IMR-90 (cell line): ENCODE measurements around the gene KRT37. TPM values are rescaled to one million over a fixed set of nuclear protein-coding genes. Genes with fewer than 3 reads are reported as not detected.
A peak's percentile ranks its signal among the peaks of the same experiment; 100 is the strongest.

Experiments used
- ATAC-seq: fragments of 200-7000 bp; cut with Tn5 transposase; 2 replicates; pipeline ENCODE4 v1.9.1; 2020; ENCODE audit warnings: low read depth, mild to moderate bottlenecking, moderate library complexity
- BruUV-seq: library from RNA; stranded (reverse); fragments of 400-500 nt; replicated peaks from 2 replicates; lab custom pipeline; 2021; lab: Mats Ljungman, UMichigan
- CTCF ChIA-PET: fragments of 300-600 bp; formaldehyde crosslinking; extraction: SDS; loops from one replicate; lab custom pipeline; 2021; ENCODE audit warnings: antibody characterized with exemption; lab: Yijun Ruan, JAX
- POLR2A ChIA-PET: fragments of 300-600 bp; sonication (Branson Sonifier 250); formaldehyde crosslinking; loops from one replicate; lab custom pipeline; 2022; ENCODE audit warnings: antibody characterized with exemption; ENCODE audit not compliant: unreplicated experiment; lab: Charles Lee
- DNase-seq: peaks from one replicate; pipeline ENCODE4 v3.0.0; 2013
- H2AFZ ChIP-seq: replicated peaks from 2 replicates; pipeline ENCODE3; 2013; ENCODE audit warnings: low read length, mild to moderate bottlenecking; ENCODE audit not compliant: poor library complexity
- H2AK5ac ChIP-seq: 2 replicates; pipeline ENCODE4 v1.6.1; 2013; ENCODE audit warnings: low read depth, low read length, inconsistent platforms
- H2AK9ac ChIP-seq: replicated peaks from 2 replicates; pipeline ENCODE3; 2013; ENCODE audit warnings: mild to moderate bottlenecking, low read depth, low read length, moderate library complexity; ENCODE audit not compliant: poor library complexity
- H2BK120ac ChIP-seq: 2 replicates; pipeline ENCODE4 v1.6.1; 2013; ENCODE audit warnings: low read depth, low read length, inconsistent platforms
- H2BK15ac ChIP-seq: 3 replicates; pipeline ENCODE4 v1.6.1; 2013; ENCODE audit warnings: low read depth, low read length, inconsistent platforms
- H2BK20ac ChIP-seq: 2 replicates; pipeline ENCODE4 v1.6.1; 2013; ENCODE audit warnings: low read depth, mild to moderate bottlenecking, inconsistent platforms, low read length, moderate library complexity
- H2BK5ac ChIP-seq: 2 replicates; pipeline ENCODE4 v1.6.1; 2013; ENCODE audit warnings: mild to moderate bottlenecking, low read depth, low read length, inconsistent platforms; ENCODE audit not compliant: poor library complexity, severe bottlenecking
- H3K14ac ChIP-seq: replicated peaks from 2 replicates; pipeline ENCODE4 v1.6.1; 2013; ENCODE audit warnings: low read depth, low read length, inconsistent platforms
- H3K18ac ChIP-seq: 2 replicates; pipeline ENCODE4 v1.6.1; 2013; ENCODE audit warnings: low read depth, low read length, control low read depth
- H3K23ac ChIP-seq: 2 replicates; pipeline ENCODE4 v1.6.1; 2013; ENCODE audit warnings: low read depth, low read length, inconsistent platforms
- H3K27ac ChIP-seq: 2 replicates; pipeline ENCODE4 v1.5.1; 2013; ENCODE audit warnings: mild to moderate bottlenecking, control low read depth, low read length; ENCODE audit not compliant: insufficient read depth
- H3K27me3 ChIP-seq: 2 replicates; pipeline ENCODE4 v1.6.1; 2013; ENCODE audit warnings: low read length; ENCODE audit not compliant: control insufficient read depth, insufficient read depth
- H3K36me3 ChIP-seq: 2 replicates; pipeline ENCODE4 v1.6.1; 2013; ENCODE audit warnings: low read length, mixed read lengths; ENCODE audit not compliant: control insufficient read depth, insufficient read depth
- H3K4ac ChIP-seq: 2 replicates; pipeline ENCODE4 v1.6.1; 2013; ENCODE audit warnings: low read depth, low read length, inconsistent platforms
- H3K4me1 ChIP-seq: 2 replicates; pipeline ENCODE4 v1.6.1; 2013; ENCODE audit warnings: low read length, mixed read lengths; ENCODE audit not compliant: control insufficient read depth, insufficient read depth
- H3K4me2 ChIP-seq: 2 replicates; pipeline ENCODE4 v1.6.1; 2013; ENCODE audit warnings: low read depth, mild to moderate bottlenecking, control low read depth, low read length, moderate library complexity
- H3K4me3 ChIP-seq: 2 replicates; pipeline ENCODE4 v1.5.1; 2013; ENCODE audit warnings: low read depth, mild to moderate bottlenecking, control low read depth, low read length, moderate library complexity; ENCODE audit not compliant: insufficient read depth
- H3K56ac ChIP-seq: 2 replicates; pipeline ENCODE4 v1.6.1; 2013; ENCODE audit warnings: low read length, inconsistent platforms; ENCODE audit not compliant: insufficient read depth; ENCODE audit errors: extremely low read depth
- H3K79me1 ChIP-seq, 2 experiments: 2 replicates each; pipeline ENCODE4 v1.6.1; 2013; ENCODE audit warnings: low read length in 2 of 2, inconsistent platforms in 1 of 2, low read depth in 1 of 2
- H3K9ac ChIP-seq: 2 replicates; pipeline ENCODE4 v1.6.1; 2013; ENCODE audit warnings: low read depth, low read length, control low read depth
- H3K9me1 ChIP-seq: 2 replicates; pipeline ENCODE4 v1.6.1; 2013; ENCODE audit warnings: low read length, inconsistent platforms; ENCODE audit not compliant: insufficient read depth
- H3K9me3 ChIP-seq: 2 replicates; pipeline ENCODE4 v1.6.1; 2013; ENCODE audit warnings: low read length; ENCODE audit not compliant: control insufficient read depth, insufficient read depth
- H4K20me1 ChIP-seq: 2 replicates; pipeline ENCODE4 v1.6.1; 2013; ENCODE audit warnings: low read length, inconsistent platforms; ENCODE audit not compliant: insufficient read depth
- H4K5ac ChIP-seq: 2 replicates; pipeline ENCODE4 v1.6.1; 2013; ENCODE audit warnings: mild to moderate bottlenecking, low read depth, low read length, control low read depth
- H4K8ac ChIP-seq, 2 experiments: 2 replicates each; pipeline ENCODE4 v1.6.1; 2013; ENCODE audit warnings: low read depth in 2 of 2, low read length in 2 of 2, control low read depth in 1 of 2, inconsistent platforms in 1 of 2
- H4K91ac ChIP-seq: 2 replicates; pipeline ENCODE4 v1.6.1; 2013; ENCODE audit warnings: low read depth, low read length, inconsistent platforms; ENCODE audit not compliant: insufficient read depth
- CHD1 ChIP-seq: IDR thresholded peaks from 2 replicates; pipeline ENCODE4 v1.6.1; 2012; ENCODE audit warnings: low read depth, low read length, improper control_type of control experiment
- WGBS, 2 experiments: methylation state at CpG; one replicate each; pipeline versions ENCODE4 v1.1.5 to v1.1.7; 2013; ENCODE audit warnings: missing lambda C conversion rate in 2 of 2; ENCODE audit not compliant: insufficient read length in 1 of 2; ENCODE audit errors: extremely low coverage in 2 of 2; 5-methylcytosine and 5-hydroxymethylcytosine counted together
- dilution Hi-C: fragments of 300-500 bp; cut with HindIII; formaldehyde crosslinking; loops from one replicate; pipeline ENCODE4 v1.14.3; 2018; ENCODE audit warnings: low sequenced_read_pairs; ENCODE audit not compliant: unreplicated experiment
- in situ Hi-C: fragments of 300-500 bp; cut with MboI; formaldehyde crosslinking; loops from 3 replicates; pipeline ENCODE4 v1.14.3; 2019; ENCODE audit warnings: low sequenced_read_pairs, inconsistent platforms, mixed read lengths
- intact Hi-C: fragments of 100-400 bp; cut with micrococcal nuclease; formaldehyde crosslinking; loops from 2 replicates; pipeline ENCODE4 v1.10.0; 2022
- polyA plus RNA-seq, 3 experiments: library from polyadenylated mRNA; depleted of rRNA; stranded (reverse); fragments of >200 nt; gene quantifications; 2 replicates each; pipeline ENCODE4 v1.2.3, GENCODE V29; 2012; ENCODE audit warnings: low replicate concordance in 1 of 3
- total RNA-seq: library from RNA; depleted of rRNA; stranded (reverse); fragments of >200 nt; gene quantifications from 2 replicates; pipeline ENCODE4 v1.2.3, GENCODE V29; 2012

KRT37 gene
- total and polyA plus RNA-seq, 2 of the 4 experiments (the other 2 are of a cell fraction), result not detected

DNA sequence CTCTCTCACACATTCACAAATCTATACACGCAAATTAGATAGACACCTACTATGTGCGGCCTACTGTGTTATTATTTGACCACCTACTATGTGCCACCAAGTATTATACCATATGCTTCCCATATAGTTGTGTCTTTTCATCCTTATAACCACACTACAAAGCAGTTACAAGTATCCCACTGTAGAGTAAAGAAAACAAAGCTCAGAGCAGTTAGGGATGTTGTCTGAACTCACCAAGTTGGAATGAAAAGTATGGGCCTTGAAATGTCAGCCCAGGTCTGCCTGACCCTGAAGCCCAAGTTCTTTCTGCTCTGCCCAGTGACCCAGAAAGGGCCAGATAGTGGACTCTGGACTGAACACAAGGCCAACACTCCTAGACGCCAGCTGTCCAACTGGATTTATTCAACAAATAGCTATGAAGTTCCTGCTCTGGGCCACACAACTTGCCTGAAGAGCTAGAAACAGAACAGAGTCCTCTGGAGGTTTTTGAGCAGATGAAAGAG, 8.5 kb downstream of the KRT37 start:
- peak overlapping the region; percentile 89 for H2BK5ac ChIP-seq
- no peaks in the 10 kb centered on the region for H4K20me1 ChIP-seq
- H3K9me3 ChIP-seq, result no peaks in the 10 kb centered on the region
- no peaks in the 10 kb centered on the region for H3K79me1 ChIP-seq
- H3K4me2 ChIP-seq, result no peak overlapping the region
- no peaks in the 10 kb centered on the region for H3K36me3 ChIP-seq
- H3K9me1 ChIP-seq, result peaks cover 28% of the 10 kb centered on the region
- peak overlapping the region; percentile 79; the same call in 1 of the 2 replicates for H3K18ac ChIP-seq
- no peak overlapping the region for H2AK9ac ChIP-seq
- H4K5ac ChIP-seq, result no peak overlapping the region; the same call in 1 of the 2 replicates
- in situ Hi-C loops, result no loop called here
- peak overlapping the region; percentile 76 for H3K4ac ChIP-seq
- no peak overlapping the region for H2AFZ ChIP-seq
- H3K27me3 ChIP-seq, result no peaks in the 10 kb centered on the region
- peak overlapping the region; percentile 21 to 61; a peak in 3 of 4 replicates for H4K8ac ChIP-seq
- intact Hi-C loops, result no loop called here
- ChIA-PET POLR2A (no interaction called here), CTCF (interaction anchor here (0.8 to 1.0 kb wide), 2 partner anchors 18 to 597 kb away, joined by 3 read pairs; no protein-coding TSS in a partner anchor)
- WGBS, 2 experiments, result no CpG with 5 or more reads among the region's 3 CpGs
- ATAC-seq, result peak; percentile 81
- H2BK20ac ChIP-seq, result peak overlapping the region; percentile 77
- H3K27ac ChIP-seq, result peak overlapping the region; percentile 1
- H3K56ac ChIP-seq, result no peak overlapping the region; the same call in 1 of the 2 replicates
- H2BK15ac ChIP-seq, result peak overlapping the region; percentile 64; the same call in 1 of the 3 replicates
- H2BK120ac ChIP-seq, result peak overlapping the region; percentile 86
- H3K14ac ChIP-seq, result no peak overlapping the region
- DNase-seq, result peak; percentile 55
- peak overlapping the region; percentile 59; the same call in 1 of the 2 replicates for H2AK5ac ChIP-seq
- H3K23ac ChIP-seq, result 0 out of 2 replicates have a peak overlapping the region, but pooled peaks have one; percentile 34
- H3K4me3 ChIP-seq, result no peak overlapping the region
- H3K9ac ChIP-seq, result no peak overlapping the region
- dilution Hi-C loops, result no loop called here
- H3K4me1 ChIP-seq, result peaks cover 33% of the 10 kb centered on the region
- H4K91ac ChIP-seq, result peak overlapping the region; percentile 16; the same call in 1 of the 2 replicates
- TF ChIP-seq CHD1, result no peak
- no TSS peak for BruUV-seq
